Psoas muscle (tissue), 8 donors: Measurements from ENCODE around the gene CDH4. TPM values are rescaled to one million over a fixed set of nuclear protein-coding genes. Genes with fewer than 3 reads are reported as not detected.

Source experiments
- ATAC-seq, 4 donors: fragments of 200-7000 bp; cut with Tn5 transposase; one replicate each; pipeline ENCODE4 v1.9.1; 2020; ENCODE audit warnings: moderate library complexity in 3 of 4, mild to moderate bottlenecking in 2 of 4
- DNase-seq, 2 donors: peaks; one replicate each; pipeline ENCODE4 v3.0.0-alpha.2; 2020
- H3K27ac ChIP-seq: fragments of 200-600 bp; one replicate; pipeline ENCODE4 v1.8.0; 2022
- H3K27me3 ChIP-seq, 3 donors: fragments of 200-600 bp in 1 of 3; one replicate each; pipeline versions ENCODE4 v1.6.1 to v1.8.0; 2013 to 2022; ENCODE audit warnings: low read length in 2 of 3, mild to moderate bottlenecking in 2 of 3, moderate library complexity in 1 of 3; ENCODE audit not compliant: insufficient read depth in 3 of 3
- H3K36me3 ChIP-seq, 2 donors: fragments of 200-600 bp in 1 of 2; one replicate each; pipeline versions ENCODE4 v1.6.1 to v1.8.0; 2013 to 2022; ENCODE audit warnings: low read depth in 1 of 2, mild to moderate bottlenecking in 1 of 2, moderate library complexity in 1 of 2; ENCODE audit not compliant: insufficient read depth in 1 of 2
- H3K4me1 ChIP-seq: fragments of 200-600 bp; one replicate; pipeline ENCODE4 v1.8.0; 2022
- H3K4me3 ChIP-seq: fragments of 200-600 bp; one replicate; pipeline ENCODE4 v1.8.0; 2022; ENCODE audit warnings: mild to moderate bottlenecking
- H3K9me3 ChIP-seq: fragments of 200-600 bp; one replicate; pipeline ENCODE4 v1.8.0; 2022
- WGBS, 3 donors: extraction: QIAGEN DNeasy Blood & Tissue Kit; methylation state at CpG; one replicate each; pipeline versions ENCODE4 v1.1.6 to v1.1.7; 2013; 5-methylcytosine and 5-hydroxymethylcytosine counted together
- intact Hi-C, 2 donors: fragments of 100-400 bp; cut with DNase I; formaldehyde crosslinking; loops; one replicate each; pipeline versions ENCODE4 v1.11.0 to v1.14.2; 2022
- polyA plus RNA-seq, 3 donors: library from polyadenylated mRNA; stranded (reverse); fragments of 200-250 nt; gene quantifications; one replicate each; pipeline ENCODE4 v1.2.3, GENCODE V29; 2013
- total RNA-seq, 4 donors: library from RNA; stranded (reverse); fragmentation: NEBNext Ultra II Directional in 2 of 4; extraction: Animal tissue kit (Norgen Biotek cat#: 25700) in 2 of 4; gene quantifications; one replicate each; pipeline versions ENCODE4 v1.2.1 to v1.2.4, GENCODE V29; 2021 to 2023
- TF ChIP-seq, protein P1 (sequence below): fragments of 200-600 bp; IDR thresholded peaks from one replicate; pipeline ENCODE4 v1.8.0; 2022; ENCODE audit warnings: antibody characterized with exemption
- donor health status: healthy with polysubstance abuse.
- donor health status: DM: no; HTN: no; CAD: no; lungs with moderate emphysema.
- donor health status: Bipolar disorder and iron deficiency.
- donor health status: healthy.
- donor health status: DM: yes; HTN: yes; CAD: no.
- donor health status: DM: no; HTN: no; CAD: no.
- donor health status: DM: no; HTN: no; CAD: no.
- donor health status: DM: yes; HTN: yes; CAD: no.

CDH4 gene
- total and polyA plus RNA-seq, 7 donors: 0.26 to 1.0 (median 0.34) TPM

DNA sequence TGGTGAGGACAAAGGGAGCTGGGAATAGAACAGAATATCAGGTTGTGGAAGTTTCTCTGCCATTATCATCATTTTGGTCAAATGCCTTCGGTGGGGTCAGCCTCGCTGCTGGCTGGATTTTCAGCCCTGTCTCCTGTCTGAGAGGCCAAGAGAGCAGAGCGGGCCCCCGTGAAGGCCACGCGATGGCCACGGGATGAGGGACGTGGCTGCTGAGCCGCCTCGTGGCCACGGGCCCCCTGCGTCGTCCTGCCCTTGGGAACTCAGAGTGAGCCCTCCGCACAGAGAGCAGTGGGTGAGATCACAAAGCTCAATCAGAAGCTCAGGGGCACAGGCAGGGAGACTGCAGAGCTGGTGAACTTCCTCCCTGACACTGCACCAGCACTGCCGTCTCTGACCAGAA lies 363.7 kb downstream of the CDH4 start:
- no peak overlapping the region for H3K4me3 ChIP-seq
- 86 to 95% (median 92%) methylated on average over 15 of the region's 15 CpGs for WGBS, 3 donors
- intact Hi-C loops: no loop called here
- H3K9me3 ChIP-seq: no peaks in the 10 kb centered on the region
- no peak for DNase-seq
- no peaks in the 10 kb centered on the region for H3K4me1 ChIP-seq
- no peaks in the 10 kb centered on the region for H3K36me3 ChIP-seq
- TF ChIP-seq, protein P1, sequence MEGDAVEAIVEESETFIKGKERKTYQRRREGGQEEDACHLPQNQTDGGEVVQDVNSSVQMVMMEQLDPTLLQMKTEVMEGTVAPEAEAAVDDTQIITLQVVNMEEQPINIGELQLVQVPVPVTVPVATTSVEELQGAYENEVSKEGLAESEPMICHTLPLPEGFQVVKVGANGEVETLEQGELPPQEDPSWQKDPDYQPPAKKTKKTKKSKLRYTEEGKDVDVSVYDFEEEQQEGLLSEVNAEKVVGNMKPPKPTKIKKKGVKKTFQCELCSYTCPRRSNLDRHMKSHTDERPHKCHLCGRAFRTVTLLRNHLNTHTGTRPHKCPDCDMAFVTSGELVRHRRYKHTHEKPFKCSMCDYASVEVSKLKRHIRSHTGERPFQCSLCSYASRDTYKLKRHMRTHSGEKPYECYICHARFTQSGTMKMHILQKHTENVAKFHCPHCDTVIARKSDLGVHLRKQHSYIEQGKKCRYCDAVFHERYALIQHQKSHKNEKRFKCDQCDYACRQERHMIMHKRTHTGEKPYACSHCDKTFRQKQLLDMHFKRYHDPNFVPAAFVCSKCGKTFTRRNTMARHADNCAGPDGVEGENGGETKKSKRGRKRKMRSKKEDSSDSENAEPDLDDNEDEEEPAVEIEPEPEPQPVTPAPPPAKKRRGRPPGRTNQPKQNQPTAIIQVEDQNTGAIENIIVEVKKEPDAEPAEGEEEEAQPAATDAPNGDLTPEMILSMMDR: no peak
- no peak overlapping the region for H3K27ac ChIP-seq
- peaks cover 0 to 7% (median 0%) of the 10 kb centered on the region in 3 donors for H3K27me3 ChIP-seq
- ATAC-seq: no peak

- TF ChIP-seq, protein P1: no peak
- WGBS, 3 donors: 25 to 47% (median 36%) methylated on average over 10 of the region's 10 CpGs
- Histone ChIP-seq H3K4me1 (no peaks in the 10 kb centered on the region), H3K27ac (no peak overlapping the region), H3K27me3 (peaks cover 0 to 12% (median 0%) of the 10 kb centered on the region in 3 donors), H3K4me3 (no peak overlapping the region), H3K36me3 (no peaks in the 10 kb centered on the region), H3K9me3 (no peaks in the 10 kb centered on the region)
- DNase-seq (no peak), ATAC-seq (no peak)
- intact Hi-C loops: no loop called here
Observed at GRCh38 chr20:61619751-61620150, 367.7 kb downstream of the CDH4 start.

- Histone ChIP-seq H3K9me3 (no peaks in the 10 kb centered on the region), H3K27ac (no peak overlapping the region), H3K36me3 (no peaks in the 10 kb centered on the region), H3K4me3 (no peak overlapping the region), H3K27me3 (peaks cover 0 to 12% (median 0%) of the 10 kb centered on the region in 3 donors), H3K4me1 (no peaks in the 10 kb centered on the region)
- ATAC-seq (no peak), DNase-seq (no peak)
- WGBS, 3 donors: 3 to 92% (median 43%) methylated on average over 1 of the region's 1 CpG
- TF ChIP-seq, protein P1: no peak
- intact Hi-C loops: no loop called here
Observed at GRCh38 chr20:61620174-61620573, 368.1 kb downstream of the CDH4 start.

DNA sequence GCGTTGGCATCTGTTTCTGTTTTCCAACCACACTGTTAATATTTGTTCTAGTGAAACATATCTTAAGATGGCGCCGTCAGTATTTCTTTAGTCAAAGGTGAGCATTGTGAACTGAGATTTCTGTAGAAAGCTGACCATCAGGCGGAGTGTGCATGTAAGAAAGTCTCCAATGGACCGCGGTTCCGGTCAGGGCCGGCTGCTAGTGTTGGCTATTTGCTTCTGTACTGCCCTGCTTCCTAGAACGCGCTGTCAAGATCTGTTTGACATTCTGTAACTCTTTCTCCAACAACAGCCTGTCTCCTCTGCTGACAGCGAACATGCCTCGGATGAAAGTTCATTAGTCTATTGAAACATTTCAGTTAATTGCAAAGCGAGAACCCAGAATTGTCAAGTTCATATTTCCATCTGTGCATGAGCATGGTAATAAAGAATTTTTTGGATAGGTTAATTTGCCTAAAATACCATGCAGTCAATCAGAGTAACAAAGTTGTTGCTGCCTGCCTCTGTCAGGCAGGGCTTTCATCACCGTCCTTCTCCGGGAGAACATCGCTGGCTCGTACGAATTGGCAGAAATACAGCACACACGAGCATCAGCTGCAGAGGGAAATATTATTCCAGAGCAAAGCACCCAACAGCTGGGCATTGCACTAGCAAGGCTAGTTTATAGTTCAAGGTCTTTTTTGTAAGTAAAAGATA lies 369.1 kb downstream of the CDH4 start:
- Histone ChIP-seq H3K4me1 (no peaks in the 10 kb centered on the region), H3K27me3 (peaks cover 0 to 12% (median 0%) of the 10 kb centered on the region in 3 donors), H3K27ac (no peak overlapping the region), H3K4me3 (no peak overlapping the region), H3K9me3 (no peaks in the 10 kb centered on the region), H3K36me3 (no peaks in the 10 kb centered on the region)
- DNase-seq: no peak
- ATAC-seq: no peak
- TF ChIP-seq, protein P1: no peak
- intact Hi-C loops: no loop called here
- 45 to 60% (median 47%) methylated on average over 19 of the region's 19 CpGs for WGBS, 3 donors

DNA sequence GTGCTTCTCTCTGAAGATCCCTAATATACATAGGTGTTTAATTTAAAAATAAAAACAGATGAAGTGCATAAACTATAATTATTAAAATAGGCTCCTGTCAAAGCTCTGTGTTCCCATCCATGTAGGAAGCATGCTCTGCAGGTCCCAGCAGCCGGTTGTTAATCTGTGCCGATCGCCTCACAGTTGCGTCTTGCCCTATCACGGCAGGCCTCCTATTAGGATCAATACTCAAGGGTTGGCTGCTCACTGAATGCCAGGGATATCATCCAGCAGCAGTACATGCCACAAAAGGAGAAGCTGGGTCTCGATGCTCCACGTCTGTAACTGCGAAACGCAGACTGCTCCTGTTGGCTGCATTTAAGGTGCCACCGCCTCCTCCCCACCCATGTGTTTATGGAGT lies 369.8 kb downstream of the CDH4 start:
- Histone ChIP-seq H3K27me3 (peaks cover 0 to 12% (median 0%) of the 10 kb centered on the region in 3 donors), H3K4me3 (no peak overlapping the region), H3K9me3 (no peaks in the 10 kb centered on the region), H3K4me1 (no peaks in the 10 kb centered on the region), H3K36me3 (no peaks in the 10 kb centered on the region), H3K27ac (no peak overlapping the region)
- intact Hi-C loops: no loop called here
- DNase-seq (no peak), ATAC-seq (no peak)
- TF ChIP-seq, protein P1: no peak
- WGBS, 3 donors: 80 to 81% (median 81%) methylated on average over 10 of the region's 10 CpGs
